ENCODE results near the gene PLEKHA6.

DNA sequence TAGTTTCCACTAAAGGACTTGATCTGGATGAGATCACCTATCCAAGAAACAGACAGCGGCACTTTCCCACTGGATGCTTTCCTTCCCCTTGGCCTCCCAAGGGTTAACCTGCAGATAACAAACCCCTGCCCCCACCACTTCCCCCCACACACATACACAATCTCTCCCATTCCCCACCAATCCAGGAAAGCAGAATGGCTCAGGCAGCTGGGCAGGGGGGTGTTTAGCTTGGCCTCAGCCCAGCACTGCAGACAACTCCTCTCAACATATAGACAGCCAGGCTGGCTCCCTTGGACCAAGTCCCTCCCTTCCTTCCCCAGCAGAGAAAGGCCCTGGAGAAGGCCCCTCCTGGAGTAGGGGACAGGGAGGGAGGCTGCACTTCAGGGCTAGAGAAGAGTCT lies 24.6 kb downstream of the PLEKHA6 start:
- TF ChIP-seq POLR2A (IDR thresholded peaks at IDR 0.05): no peak
- TF ChIP-seq, protein P1, sequence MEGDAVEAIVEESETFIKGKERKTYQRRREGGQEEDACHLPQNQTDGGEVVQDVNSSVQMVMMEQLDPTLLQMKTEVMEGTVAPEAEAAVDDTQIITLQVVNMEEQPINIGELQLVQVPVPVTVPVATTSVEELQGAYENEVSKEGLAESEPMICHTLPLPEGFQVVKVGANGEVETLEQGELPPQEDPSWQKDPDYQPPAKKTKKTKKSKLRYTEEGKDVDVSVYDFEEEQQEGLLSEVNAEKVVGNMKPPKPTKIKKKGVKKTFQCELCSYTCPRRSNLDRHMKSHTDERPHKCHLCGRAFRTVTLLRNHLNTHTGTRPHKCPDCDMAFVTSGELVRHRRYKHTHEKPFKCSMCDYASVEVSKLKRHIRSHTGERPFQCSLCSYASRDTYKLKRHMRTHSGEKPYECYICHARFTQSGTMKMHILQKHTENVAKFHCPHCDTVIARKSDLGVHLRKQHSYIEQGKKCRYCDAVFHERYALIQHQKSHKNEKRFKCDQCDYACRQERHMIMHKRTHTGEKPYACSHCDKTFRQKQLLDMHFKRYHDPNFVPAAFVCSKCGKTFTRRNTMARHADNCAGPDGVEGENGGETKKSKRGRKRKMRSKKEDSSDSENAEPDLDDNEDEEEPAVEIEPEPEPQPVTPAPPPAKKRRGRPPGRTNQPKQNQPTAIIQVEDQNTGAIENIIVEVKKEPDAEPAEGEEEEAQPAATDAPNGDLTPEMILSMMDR (IDR thresholded peaks at IDR 0.05): no peak
